HG03045 (cell line): Measurements from ENCODE around the gene TRAF3IP1.
"Not testable (repeated sequence)": the region's sequence is repeated elsewhere in the genome, so short reads cannot be mapped to it uniquely, and the experiment has no call there.

Experiments used
- ATAC-seq: cut with Tn5 transposase; IDR thresholded peaks from one replicate; pipeline ENCODE4 v1.9.1; 2021; ENCODE audit warnings: mild to moderate bottlenecking, moderate library complexity; ENCODE audit not compliant: unreplicated experiment

The TRAF3IP1 gene, protein sequence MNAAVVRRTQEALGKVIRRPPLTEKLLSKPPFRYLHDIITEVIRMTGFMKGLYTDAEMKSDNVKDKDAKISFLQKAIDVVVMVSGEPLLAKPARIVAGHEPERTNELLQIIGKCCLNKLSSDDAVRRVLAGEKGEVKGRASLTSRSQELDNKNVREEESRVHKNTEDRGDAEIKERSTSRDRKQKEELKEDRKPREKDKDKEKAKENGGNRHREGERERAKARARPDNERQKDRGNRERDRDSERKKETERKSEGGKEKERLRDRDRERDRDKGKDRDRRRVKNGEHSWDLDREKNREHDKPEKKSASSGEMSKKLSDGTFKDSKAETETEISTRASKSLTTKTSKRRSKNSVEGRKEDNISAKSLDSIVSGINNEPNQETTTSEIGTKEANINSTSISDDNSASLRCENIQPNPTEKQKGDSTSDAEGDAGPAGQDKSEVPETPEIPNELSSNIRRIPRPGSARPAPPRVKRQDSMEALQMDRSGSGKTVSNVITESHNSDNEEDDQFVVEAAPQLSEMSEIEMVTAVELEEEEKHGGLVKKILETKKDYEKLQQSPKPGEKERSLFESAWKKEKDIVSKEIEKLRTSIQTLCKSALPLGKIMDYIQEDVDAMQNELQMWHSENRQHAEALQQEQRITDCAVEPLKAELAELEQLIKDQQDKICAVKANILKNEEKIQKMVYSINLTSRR

DNA sequence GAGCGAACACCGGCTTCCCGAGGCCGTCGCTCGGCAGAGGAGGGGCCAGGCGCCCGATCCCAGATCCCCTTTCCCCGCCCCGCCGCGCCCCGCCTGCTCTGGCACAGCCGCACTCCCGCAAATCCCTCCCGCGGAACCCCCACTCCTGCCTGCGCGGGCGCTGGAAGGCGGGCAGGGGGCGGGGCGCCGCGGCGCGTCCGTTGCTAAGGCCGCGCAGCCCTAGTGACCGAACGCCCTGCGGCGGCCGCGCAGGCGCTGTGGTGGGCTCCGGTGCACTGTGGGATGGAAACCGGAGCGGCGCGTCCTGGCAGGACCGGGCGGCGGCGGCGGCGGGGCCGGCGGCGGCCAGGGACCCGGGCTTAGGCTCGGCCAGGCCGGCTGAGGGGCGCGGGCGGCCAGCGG is at the start of gene TRAF3IP1:
Gene TRAF3IP1, plus strand, starts transcription at position 273 of the 402 bp plus-strand sequence. CDS start 145 bp downstream, outside the sequence.
- peak; percentile 97 for ATAC-seq

DNA sequence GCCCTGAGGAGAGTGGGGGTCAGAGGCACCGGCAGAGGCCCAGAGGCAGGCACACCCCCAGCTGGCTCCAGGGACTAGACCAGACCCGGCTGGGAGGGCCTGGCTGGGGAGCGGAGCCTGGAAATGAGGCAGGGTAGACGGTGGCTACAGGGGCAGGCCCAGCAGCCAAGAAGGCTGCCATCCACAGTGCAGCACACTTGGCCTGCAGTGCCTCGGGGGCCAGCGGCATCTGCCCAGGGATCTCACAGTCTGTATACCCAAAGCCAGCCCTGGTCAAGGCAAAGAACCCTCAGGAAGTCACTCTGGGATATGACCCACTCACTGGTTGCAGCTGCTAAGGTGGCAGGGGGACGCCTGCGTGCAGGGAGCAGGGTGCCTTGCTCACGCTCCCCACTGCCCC is 49.7 kb upstream of the TRAF3IP1 start:
- no peak for ATAC-seq

DNA sequence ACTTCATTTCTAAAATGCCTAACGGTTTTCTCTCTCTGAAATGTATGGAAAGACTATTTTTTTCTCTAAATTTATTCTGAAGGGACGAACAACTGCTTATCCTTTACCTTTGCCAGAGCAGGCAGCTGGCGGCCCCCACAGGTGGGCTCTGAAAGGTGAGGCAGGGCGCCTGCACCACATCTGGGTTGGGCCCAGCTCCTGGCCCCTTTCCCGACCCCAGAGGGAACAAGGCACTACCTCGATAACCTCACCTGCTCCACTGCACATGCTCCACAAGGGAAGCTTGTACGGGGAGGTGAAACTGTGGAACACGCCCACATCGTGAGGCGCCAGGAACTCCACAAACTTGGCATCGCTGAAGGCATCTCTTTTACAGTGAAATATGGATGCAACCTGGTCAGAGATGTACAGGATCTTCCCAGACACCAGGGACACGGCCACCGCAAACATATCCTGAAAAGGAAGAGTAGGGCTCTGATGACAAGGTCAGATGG is 49.2 kb upstream of the TRAF3IP1 start:
- no peak for ATAC-seq

DNA sequence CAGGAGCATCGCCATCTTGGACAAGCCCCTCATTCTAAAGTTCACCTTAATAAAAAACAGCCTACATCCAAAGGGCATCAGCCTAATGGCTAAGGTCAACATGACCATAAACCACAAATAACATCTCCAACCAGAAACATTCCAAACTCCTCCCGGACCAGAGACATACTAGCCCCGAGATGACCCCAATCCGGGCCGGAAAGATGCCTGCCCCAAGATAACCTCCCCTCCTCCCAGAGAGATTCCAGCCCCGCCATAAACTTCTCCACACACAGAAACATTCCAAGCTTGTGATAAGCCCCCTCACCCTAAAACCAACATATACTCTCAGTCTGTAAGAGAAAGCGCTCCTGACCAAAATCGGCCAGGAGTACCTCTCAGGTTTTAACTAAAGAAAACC is 48.6 kb upstream of the TRAF3IP1 start:
- not testable (repeated sequence) for ATAC-seq

DNA sequence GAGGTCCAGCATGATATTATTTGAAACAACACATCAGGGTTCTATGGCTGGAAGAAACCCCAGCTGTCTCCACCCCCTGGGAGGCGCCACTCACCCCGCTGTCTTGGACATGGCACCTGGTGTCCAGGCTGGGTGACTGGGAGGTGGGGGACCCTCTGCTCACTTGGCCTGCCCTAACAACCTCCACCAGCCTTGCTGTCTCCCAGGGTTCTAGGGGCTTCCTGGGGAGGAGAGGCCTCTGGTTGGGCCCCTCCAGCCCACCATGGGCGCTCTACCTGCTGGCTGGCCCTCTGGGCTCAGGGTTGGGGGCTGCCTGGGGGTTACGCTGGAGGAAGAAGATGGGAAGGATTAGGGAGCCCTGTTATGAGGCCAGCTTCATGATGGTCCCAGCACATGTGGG is 48.2 kb upstream of the TRAF3IP1 start:
- ATAC-seq, result no peak

DNA sequence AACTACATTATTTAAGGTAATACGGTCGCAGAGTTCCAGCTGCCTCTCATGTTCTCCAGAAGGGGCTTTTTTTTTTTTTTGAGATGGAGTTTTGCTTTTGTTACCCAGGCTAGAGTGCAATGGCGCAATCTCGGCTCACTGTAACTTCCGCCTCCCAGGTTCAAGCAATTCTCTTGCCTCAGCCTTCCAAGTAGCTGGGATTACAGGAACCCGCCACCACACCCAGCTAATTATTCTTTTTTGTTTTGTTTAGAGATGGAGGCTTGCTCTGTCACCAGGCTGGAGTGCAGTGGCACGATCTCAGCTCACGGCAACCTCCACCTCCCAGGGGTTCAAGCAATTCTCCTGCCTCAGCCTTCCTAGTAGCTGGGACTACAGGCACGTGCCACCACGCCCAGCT is 46.9 kb upstream of the TRAF3IP1 start:
- ATAC-seq, result not testable (repeated sequence)

DNA sequence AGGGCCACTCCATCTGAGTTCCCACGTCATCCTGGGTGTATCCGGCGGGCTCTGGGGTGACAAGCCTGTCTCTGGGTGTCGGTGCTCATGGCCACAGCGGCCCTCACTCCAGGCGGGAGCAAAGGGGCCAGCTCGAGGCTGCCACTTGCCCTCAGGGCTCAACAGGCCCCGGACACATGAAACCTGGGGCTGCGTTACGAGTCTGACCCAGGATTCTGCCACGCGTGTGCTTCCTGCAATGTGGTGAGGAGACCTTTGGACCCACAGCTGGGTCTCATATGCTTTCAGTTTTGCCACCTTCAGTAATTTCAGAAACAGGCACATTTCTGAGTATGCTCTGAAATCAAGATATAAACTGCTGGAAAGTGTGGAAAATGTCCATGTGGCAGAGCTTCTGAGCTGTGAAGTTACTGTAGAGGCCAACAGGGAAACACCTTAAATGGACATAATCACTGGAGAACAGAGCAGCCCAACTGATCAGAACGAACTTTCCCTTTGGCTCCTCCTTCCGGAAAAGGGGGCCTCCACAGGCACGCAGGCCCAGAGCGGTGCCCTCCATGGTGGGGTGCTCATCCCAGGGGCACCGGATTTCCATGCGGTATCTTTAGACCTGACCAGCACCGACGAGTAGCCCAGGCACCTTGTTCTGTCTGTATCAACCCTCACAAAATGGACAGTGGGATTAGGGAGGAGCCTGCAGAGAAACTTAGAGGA is 46.0 kb upstream of the TRAF3IP1 start:
- ATAC-seq, result no peak

DNA sequence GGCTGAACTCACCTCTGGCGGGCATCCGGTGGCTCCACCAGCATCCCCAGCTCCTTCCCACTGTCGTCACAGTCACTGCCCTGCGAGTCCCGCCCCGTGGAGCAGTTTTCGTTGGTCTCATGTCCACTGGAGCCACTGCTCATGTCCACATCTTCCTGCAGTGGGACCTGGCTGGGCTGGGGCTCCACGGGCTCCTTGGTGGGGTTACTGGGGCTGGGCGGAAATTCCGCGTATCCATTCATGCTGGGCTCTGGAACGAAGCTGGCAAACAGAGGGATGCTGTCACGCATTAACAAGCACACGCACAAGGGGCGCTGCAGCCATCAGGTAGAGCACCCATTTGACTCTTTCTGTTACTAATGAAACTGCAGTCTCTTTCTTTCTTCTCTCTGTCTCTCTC is 42.6 kb upstream of the TRAF3IP1 start:
- no peak for ATAC-seq

DNA sequence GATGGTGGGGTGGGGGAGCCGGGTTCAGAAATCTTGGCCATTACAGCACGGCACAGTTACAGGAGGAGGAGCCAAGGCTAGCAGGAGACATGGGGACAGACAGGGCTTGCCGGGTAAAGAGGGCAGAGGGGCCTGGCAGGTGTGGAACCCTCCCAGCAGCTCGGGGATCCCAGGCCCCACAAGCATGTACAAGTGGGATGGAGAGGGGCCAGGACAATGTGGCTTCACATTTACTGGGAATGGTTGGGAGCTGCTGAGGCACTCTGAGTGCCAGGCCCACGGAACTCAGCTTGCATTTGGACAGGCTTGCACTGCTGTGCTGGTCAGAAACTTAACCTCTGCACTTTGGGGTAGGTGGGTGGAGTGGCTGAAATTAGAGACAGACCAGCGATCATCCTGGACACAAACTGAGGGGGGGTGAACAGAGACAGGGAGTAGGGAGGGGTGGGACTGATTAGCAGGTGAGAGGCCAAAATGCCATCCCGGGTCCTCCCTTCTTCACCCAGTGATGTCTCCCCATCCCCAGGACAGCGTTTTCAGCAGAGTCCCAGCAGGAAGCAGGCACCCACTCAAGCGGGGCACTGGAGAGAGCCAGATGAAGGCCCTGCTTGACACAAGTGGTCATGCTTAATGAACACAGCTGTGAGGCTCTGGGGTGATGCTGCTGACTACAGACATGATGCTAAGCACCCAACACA is 41.5 kb upstream of the TRAF3IP1 start:
- no peak for ATAC-seq

DNA sequence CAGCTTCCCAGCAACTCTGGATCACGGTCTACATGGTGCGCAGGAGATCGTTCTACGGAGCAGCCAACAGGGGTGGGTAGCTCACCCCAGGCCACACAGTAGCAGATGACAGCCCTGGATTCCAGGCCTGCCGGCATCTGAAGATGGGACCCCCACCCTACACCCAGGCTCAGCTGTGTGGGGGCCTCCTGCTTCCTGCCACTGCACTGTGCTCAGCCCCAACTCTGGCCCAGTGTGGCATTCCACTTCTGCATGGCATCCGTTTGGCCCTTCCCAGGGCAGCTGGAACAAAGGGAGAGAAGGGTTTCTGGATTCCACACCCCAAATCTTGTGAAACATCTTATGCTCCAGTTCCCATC is 41.0 kb upstream of the TRAF3IP1 start:
- no peak for ATAC-seq

DNA sequence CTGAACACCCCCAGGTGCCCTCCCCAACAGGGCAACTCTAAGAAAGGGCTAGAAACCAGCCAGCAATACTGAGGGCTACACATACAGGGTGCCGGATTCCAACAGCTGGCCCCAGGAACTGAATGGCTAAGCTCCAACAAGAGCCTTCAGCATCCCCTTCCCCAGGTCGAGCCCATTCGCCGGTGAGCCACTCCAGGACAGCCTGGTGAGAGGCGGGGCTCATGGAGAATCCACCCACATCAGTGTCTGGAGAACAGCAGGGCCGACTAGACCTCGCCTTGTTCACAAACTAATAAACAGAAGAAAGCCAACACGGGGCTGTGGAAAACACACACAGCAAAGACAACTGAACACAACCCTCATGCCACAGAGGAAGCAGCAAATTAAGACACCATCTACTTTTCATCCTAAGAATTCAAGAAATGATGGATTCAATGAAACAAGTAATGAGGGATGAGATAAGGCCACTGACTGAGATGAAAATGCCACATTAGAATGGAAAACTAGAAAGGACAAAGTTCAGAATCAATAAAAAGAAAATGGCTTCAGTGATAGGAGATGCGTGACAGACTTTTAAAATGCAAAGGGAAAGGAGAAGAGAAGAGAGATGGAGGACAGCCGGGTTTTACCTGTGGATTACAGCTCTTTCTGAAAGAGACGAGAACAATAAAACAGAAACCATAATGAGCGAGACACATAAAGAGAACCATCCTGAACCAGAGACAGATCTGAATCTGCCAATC is 40.1 kb upstream of the TRAF3IP1 start:
- ATAC-seq, result no peak

DNA sequence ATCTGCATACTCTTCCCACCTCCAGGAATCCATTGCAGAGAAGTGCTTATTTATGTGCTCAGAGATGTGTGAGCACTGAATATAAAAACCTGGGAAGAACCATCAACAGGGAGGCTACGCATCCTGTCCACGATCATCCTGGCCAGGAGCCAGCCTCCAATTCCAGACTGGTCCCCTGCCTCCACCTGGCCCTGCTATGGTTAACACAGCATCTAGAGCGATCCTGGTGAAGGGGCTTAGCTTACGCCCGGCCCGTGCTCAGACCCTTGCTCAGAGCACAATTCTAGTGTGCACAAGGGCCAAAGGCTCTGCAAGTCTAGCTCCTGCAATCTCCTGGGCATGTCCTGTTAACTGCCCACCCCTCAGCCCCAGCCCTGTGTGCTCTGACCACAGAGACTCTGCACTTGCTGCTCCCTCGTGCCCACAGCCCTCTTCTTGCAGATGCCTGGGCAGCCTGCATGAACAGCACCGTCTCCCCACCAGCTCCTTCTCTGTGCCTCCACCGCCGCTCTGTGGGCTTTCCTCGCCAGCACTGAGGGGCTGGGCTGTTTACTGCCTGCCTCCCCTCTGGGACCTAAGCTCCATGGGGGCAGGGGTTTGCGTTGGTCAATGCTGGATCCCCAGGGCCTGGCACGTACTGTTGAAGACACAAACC is 38.4 kb upstream of the TRAF3IP1 start:
- no peak for ATAC-seq

DNA sequence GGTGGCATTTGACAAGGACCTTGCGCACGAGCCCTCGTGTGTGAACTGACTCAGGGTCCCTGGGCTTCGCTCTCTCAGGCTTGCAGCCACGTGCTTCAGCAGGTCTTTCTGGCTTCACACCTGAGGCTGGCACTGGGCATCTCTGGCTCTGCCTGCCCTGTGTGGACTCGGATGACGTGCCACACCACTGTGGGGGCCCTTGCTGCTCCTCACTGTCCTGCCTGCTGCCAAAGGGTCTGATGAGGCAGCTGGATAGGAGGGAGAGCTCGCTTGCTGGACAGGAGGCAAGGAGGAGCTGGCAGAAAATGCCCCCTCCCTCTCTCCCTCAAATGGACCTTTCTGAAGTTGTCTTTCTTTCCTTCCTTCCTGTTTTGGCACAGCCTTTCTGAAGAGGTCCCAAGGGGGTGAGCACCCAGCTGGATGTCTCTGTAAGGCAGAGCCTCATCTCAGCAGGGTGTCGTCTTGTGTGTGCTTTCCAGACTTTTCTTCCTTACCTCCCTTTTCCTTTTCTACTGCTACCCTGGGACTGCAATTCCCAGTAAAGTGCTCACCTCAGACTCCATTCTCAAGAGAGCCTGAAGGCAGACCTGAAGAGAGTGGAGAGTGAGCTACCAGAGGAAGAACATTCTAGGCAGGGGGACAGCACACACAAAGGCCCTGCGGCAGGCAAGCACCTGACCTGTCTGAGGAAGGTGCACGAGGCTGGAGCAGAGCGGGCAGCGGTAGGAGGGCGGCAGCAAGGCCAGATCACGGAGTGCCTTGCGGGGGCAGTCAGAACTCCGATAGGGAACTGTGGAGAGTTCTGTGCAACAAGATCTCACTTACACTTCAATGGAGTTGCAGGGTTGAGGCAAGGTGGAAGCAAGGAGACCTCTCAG is 37.2 kb upstream of the TRAF3IP1 start:
- ATAC-seq, result no peak

DNA sequence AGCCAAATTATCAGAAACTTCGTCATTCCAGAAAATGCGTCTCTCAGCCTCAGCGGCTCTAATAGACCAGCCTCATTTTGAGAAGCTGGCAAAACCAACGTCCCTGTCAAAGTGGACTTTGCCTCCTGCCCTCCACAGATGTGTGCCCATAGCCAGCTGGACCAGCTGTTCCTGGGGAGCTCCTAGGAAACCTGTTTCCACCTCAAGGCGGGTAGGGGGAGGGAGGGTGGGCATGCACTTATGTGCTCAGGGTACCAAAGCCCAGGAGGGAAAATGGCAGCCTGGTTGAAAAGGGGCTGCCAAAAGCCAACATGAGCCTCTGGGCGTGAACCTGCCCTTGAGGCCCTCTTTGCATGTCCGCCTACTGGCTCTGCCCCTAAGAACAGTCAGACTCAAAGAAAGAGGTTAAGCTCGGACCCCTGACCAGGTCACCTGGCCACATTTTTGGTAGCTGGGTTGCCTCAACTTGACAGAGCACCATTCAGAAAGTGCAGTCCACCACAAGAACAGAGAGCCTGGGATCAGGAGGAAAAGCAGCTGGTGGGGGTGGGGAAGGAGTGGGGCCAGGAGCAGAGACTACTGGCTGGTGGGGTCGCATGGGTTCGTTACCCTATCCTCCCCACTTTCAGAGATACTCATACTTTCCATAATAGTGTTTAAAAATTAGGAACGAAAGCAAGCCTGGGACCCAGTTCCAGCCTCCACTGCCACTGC is 35.4 kb upstream of the TRAF3IP1 start:
- no peak for ATAC-seq

DNA sequence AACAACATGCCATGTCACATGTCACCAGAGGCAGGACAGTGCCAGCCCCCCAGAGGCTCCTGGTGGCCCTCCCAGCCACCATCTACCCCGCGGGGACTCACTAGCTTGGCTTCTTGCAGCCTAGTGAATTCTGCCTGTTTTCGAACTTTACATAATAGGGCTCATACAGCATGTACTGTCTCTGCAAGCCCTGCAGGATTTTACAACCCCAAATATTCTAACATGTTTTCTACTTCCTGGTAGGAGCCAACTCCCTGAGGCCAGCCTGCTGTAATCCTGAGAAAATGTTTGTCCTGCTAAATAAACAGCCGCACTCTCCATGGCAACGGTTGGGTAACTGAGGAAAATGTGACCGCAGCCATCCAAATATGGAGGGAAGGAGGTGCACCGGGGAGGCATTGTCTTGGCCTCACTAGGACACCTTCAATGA is 34.6 kb upstream of the TRAF3IP1 start:
- ATAC-seq, result no peak

DNA sequence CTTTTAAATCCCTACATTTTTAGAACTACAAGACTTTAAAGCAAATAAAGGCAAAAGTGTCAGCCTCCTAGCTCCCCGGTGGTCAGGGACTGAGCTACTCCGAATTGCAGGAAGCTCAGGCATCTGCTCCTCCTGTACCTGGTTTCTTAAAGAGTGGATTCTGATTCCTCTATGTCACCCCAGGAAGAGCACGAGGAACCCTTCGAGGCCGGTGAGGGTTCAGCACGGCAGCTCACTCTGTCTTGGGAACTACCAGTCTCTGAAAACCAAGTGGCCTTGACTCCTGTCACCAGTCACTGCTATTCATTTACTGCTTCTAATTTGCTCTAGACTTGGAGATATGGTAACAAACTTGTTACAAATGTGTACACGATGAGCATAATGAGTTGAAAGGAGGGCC is 34.2 kb upstream of the TRAF3IP1 start:
- ATAC-seq, result no peak

DNA sequence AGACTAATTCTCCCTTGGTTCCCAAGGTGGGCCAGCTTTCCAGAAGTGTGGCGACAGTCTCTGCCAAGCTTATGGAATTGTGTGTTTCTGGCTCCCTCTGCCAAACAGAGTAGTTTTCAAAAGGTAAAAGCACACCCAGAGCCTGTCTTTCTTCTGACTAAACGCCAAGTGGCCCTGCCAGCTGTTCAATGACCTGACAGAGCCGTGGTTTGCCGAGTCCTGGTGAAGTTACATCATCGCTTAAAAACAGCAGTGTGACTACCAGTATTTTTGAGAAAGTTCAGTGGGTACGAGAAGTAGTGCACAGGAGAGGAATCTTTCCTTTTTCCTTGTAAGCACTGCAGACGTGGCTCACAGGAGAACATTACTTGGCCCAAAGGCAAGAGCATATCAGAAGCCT is 33.8 kb upstream of the TRAF3IP1 start:
- ATAC-seq, result no peak
